IMR-90 (cell line): Measurements from ENCODE around the gene ZNF606. TPM values are rescaled to one million over a fixed set of nuclear protein-coding genes. Genes with fewer than 3 reads are reported as not detected.

Experiments
- ATAC-seq: fragments of 200-7000 bp; cut with Tn5 transposase; 2 replicates; pipeline ENCODE4 v1.9.1; 2020; ENCODE audit warnings: low read depth, mild to moderate bottlenecking, moderate library complexity
- BruUV-seq: library from RNA; stranded (reverse); fragments of 400-500 nt; replicated peaks from 2 replicates; lab custom pipeline; 2021; lab: Mats Ljungman, UMichigan
- CTCF ChIA-PET: fragments of 300-600 bp; formaldehyde crosslinking; extraction: SDS; loops from one replicate; lab custom pipeline; 2021; ENCODE audit warnings: antibody characterized with exemption; lab: Yijun Ruan, JAX
- POLR2A ChIA-PET: fragments of 300-600 bp; sonication (Branson Sonifier 250); formaldehyde crosslinking; loops from one replicate; lab custom pipeline; 2022; ENCODE audit warnings: antibody characterized with exemption; ENCODE audit not compliant: unreplicated experiment; lab: Charles Lee
- DNase-seq: peaks from one replicate; pipeline ENCODE4 v3.0.0; 2013
- H2AFZ ChIP-seq: replicated peaks from 2 replicates; pipeline ENCODE3; 2013; ENCODE audit warnings: low read length, mild to moderate bottlenecking; ENCODE audit not compliant: poor library complexity
- H2AK5ac ChIP-seq: 2 replicates; pipeline ENCODE4 v1.6.1; 2013; ENCODE audit warnings: low read depth, low read length, inconsistent platforms
- H2AK9ac ChIP-seq: replicated peaks from 2 replicates; pipeline ENCODE3; 2013; ENCODE audit warnings: mild to moderate bottlenecking, low read depth, low read length, moderate library complexity; ENCODE audit not compliant: poor library complexity
- H2BK120ac ChIP-seq: 2 replicates; pipeline ENCODE4 v1.6.1; 2013; ENCODE audit warnings: low read depth, low read length, inconsistent platforms
- H2BK15ac ChIP-seq: 3 replicates; pipeline ENCODE4 v1.6.1; 2013; ENCODE audit warnings: low read depth, low read length, inconsistent platforms
- H2BK20ac ChIP-seq: 2 replicates; pipeline ENCODE4 v1.6.1; 2013; ENCODE audit warnings: low read depth, mild to moderate bottlenecking, inconsistent platforms, low read length, moderate library complexity
- H2BK5ac ChIP-seq: 2 replicates; pipeline ENCODE4 v1.6.1; 2013; ENCODE audit warnings: mild to moderate bottlenecking, low read depth, low read length, inconsistent platforms; ENCODE audit not compliant: poor library complexity, severe bottlenecking
- H3K14ac ChIP-seq: replicated peaks from 2 replicates; pipeline ENCODE4 v1.6.1; 2013; ENCODE audit warnings: low read depth, low read length, inconsistent platforms
- H3K18ac ChIP-seq: 2 replicates; pipeline ENCODE4 v1.6.1; 2013; ENCODE audit warnings: low read depth, low read length, control low read depth
- H3K23ac ChIP-seq: 2 replicates; pipeline ENCODE4 v1.6.1; 2013; ENCODE audit warnings: low read depth, low read length, inconsistent platforms
- H3K27ac ChIP-seq: 2 replicates; pipeline ENCODE4 v1.5.1; 2013; ENCODE audit warnings: mild to moderate bottlenecking, control low read depth, low read length; ENCODE audit not compliant: insufficient read depth
- H3K27me3 ChIP-seq: 2 replicates; pipeline ENCODE4 v1.6.1; 2013; ENCODE audit warnings: low read length; ENCODE audit not compliant: control insufficient read depth, insufficient read depth
- H3K36me3 ChIP-seq: 2 replicates; pipeline ENCODE4 v1.6.1; 2013; ENCODE audit warnings: low read length, mixed read lengths; ENCODE audit not compliant: control insufficient read depth, insufficient read depth
- H3K4ac ChIP-seq: 2 replicates; pipeline ENCODE4 v1.6.1; 2013; ENCODE audit warnings: low read depth, low read length, inconsistent platforms
- H3K4me1 ChIP-seq: 2 replicates; pipeline ENCODE4 v1.6.1; 2013; ENCODE audit warnings: low read length, mixed read lengths; ENCODE audit not compliant: control insufficient read depth, insufficient read depth
- H3K4me2 ChIP-seq: 2 replicates; pipeline ENCODE4 v1.6.1; 2013; ENCODE audit warnings: low read depth, mild to moderate bottlenecking, control low read depth, low read length, moderate library complexity
- H3K4me3 ChIP-seq: 2 replicates; pipeline ENCODE4 v1.5.1; 2013; ENCODE audit warnings: low read depth, mild to moderate bottlenecking, control low read depth, low read length, moderate library complexity; ENCODE audit not compliant: insufficient read depth
- H3K56ac ChIP-seq: 2 replicates; pipeline ENCODE4 v1.6.1; 2013; ENCODE audit warnings: low read length, inconsistent platforms; ENCODE audit not compliant: insufficient read depth; ENCODE audit errors: extremely low read depth
- H3K79me1 ChIP-seq, 2 experiments: 2 replicates each; pipeline ENCODE4 v1.6.1; 2013; ENCODE audit warnings: low read length in 2 of 2, inconsistent platforms in 1 of 2, low read depth in 1 of 2
- H3K9ac ChIP-seq: 2 replicates; pipeline ENCODE4 v1.6.1; 2013; ENCODE audit warnings: low read depth, low read length, control low read depth
- H3K9me1 ChIP-seq: 2 replicates; pipeline ENCODE4 v1.6.1; 2013; ENCODE audit warnings: low read length, inconsistent platforms; ENCODE audit not compliant: insufficient read depth
- H3K9me3 ChIP-seq: 2 replicates; pipeline ENCODE4 v1.6.1; 2013; ENCODE audit warnings: low read length; ENCODE audit not compliant: control insufficient read depth, insufficient read depth
- H4K20me1 ChIP-seq: 2 replicates; pipeline ENCODE4 v1.6.1; 2013; ENCODE audit warnings: low read length, inconsistent platforms; ENCODE audit not compliant: insufficient read depth
- H4K5ac ChIP-seq: 2 replicates; pipeline ENCODE4 v1.6.1; 2013; ENCODE audit warnings: mild to moderate bottlenecking, low read depth, low read length, control low read depth
- H4K8ac ChIP-seq, 2 experiments: 2 replicates each; pipeline ENCODE4 v1.6.1; 2013; ENCODE audit warnings: low read depth in 2 of 2, low read length in 2 of 2, control low read depth in 1 of 2, inconsistent platforms in 1 of 2
- H4K91ac ChIP-seq: 2 replicates; pipeline ENCODE4 v1.6.1; 2013; ENCODE audit warnings: low read depth, low read length, inconsistent platforms; ENCODE audit not compliant: insufficient read depth
- BHLHE40 ChIP-seq: fragments of 150-350 bp; IDR thresholded peaks from 2 replicates; pipeline ENCODE4 v1.6.1; 2016; ENCODE audit warnings: mild to moderate bottlenecking, low read depth, low read length
- CEBPB ChIP-seq: IDR thresholded peaks from 2 replicates; pipeline ENCODE4 v1.6.1; 2012; ENCODE audit warnings: low read depth, low read length, improper control_type of control experiment
- CHD1 ChIP-seq: IDR thresholded peaks from 2 replicates; pipeline ENCODE4 v1.6.1; 2012; ENCODE audit warnings: low read depth, low read length, improper control_type of control experiment
- CTCF ChIP-seq: conservative IDR thresholded peaks from 2 replicates; pipeline ENCODE4 v1.5.1; 2012; ENCODE audit warnings: mild to moderate bottlenecking, low read depth, low read length, improper control_type of control experiment
- ELK1 ChIP-seq: fragments of 150-350 bp; IDR thresholded peaks from 2 replicates; pipeline ENCODE4 v1.6.1; 2016; ENCODE audit warnings: low read depth, mild to moderate bottlenecking, low read length, moderate library complexity, borderline replicate concordance
- FOS ChIP-seq: fragments of 150-350 bp; IDR thresholded peaks from 2 replicates; pipeline ENCODE4 v1.6.1; 2016; ENCODE audit warnings: low read depth, low read length
- MAFK ChIP-seq: IDR thresholded peaks from 2 replicates; pipeline ENCODE4 v1.6.1; 2012; ENCODE audit warnings: low read depth, low read length, improper control_type of control experiment
- MAZ ChIP-seq: IDR thresholded peaks from 2 replicates; pipeline ENCODE4 v1.6.1; 2012; ENCODE audit warnings: low read depth, mild to moderate bottlenecking, low read length, improper control_type of control experiment, moderate library complexity, borderline replicate concordance
- MXI1 ChIP-seq: IDR thresholded peaks from 2 replicates; pipeline ENCODE4 v1.6.1; 2012; ENCODE audit warnings: low read depth, mild to moderate bottlenecking, low read length, moderate library complexity, borderline replicate concordance
- NFE2L2 ChIP-seq: fragments of 150-350 bp; IDR thresholded peaks from 2 replicates; pipeline ENCODE4 v1.6.1; 2016; ENCODE audit warnings: low read depth, mild to moderate bottlenecking, low read length
- POLR2A ChIP-seq: IDR thresholded peaks from 2 replicates; pipeline ENCODE4 v1.6.1; 2012; ENCODE audit warnings: mild to moderate bottlenecking, low read depth, low read length
- RFX5 ChIP-seq: IDR thresholded peaks from 2 replicates; pipeline ENCODE4 v1.8.0; 2012; ENCODE audit warnings: low read depth, mild to moderate bottlenecking, low read length, moderate library complexity
- SMC3 ChIP-seq: fragments of 150-350 bp; IDR thresholded peaks from 2 replicates; pipeline ENCODE4 v1.6.1; 2016; ENCODE audit warnings: low read depth, mild to moderate bottlenecking, antibody characterized with exemption, low read length, moderate library complexity
- USF2 ChIP-seq: fragments of 150-350 bp; IDR thresholded peaks from 2 replicates; pipeline ENCODE4 v1.6.1; 2017; ENCODE audit warnings: mild to moderate bottlenecking, antibody characterized with exemption, low read length, low read depth
- WGBS, 2 experiments: methylation state at CpG; one replicate each; pipeline versions ENCODE4 v1.1.5 to v1.1.7; 2013; ENCODE audit warnings: missing lambda C conversion rate in 2 of 2; ENCODE audit not compliant: insufficient read length in 1 of 2; ENCODE audit errors: extremely low coverage in 2 of 2; 5-methylcytosine and 5-hydroxymethylcytosine counted together
- dilution Hi-C: fragments of 300-500 bp; cut with HindIII; formaldehyde crosslinking; loops from one replicate; pipeline ENCODE4 v1.14.3; 2018; ENCODE audit warnings: low sequenced_read_pairs; ENCODE audit not compliant: unreplicated experiment
- in situ Hi-C: fragments of 300-500 bp; cut with MboI; formaldehyde crosslinking; loops from 3 replicates; pipeline ENCODE4 v1.14.3; 2019; ENCODE audit warnings: low sequenced_read_pairs, inconsistent platforms, mixed read lengths
- intact Hi-C: fragments of 100-400 bp; cut with micrococcal nuclease; formaldehyde crosslinking; loops from 2 replicates; pipeline ENCODE4 v1.10.0; 2022
- polyA plus RNA-seq, 3 experiments: library from polyadenylated mRNA; depleted of rRNA; stranded (reverse); fragments of >200 nt; gene quantifications; 2 replicates each; pipeline ENCODE4 v1.2.3, GENCODE V29; 2012; ENCODE audit warnings: low replicate concordance in 1 of 3
- total RNA-seq: library from RNA; depleted of rRNA; stranded (reverse); fragments of >200 nt; gene quantifications from 2 replicates; pipeline ENCODE4 v1.2.3, GENCODE V29; 2012

Gene ZNF606
- total and polyA plus RNA-seq, 2 of the 4 experiments (the other 2 are of a cell fraction) = 4.3 to 9.0 TPM

GRCh38 chr19:57978586-57979289, 23.9 kb downstream of the ZNF606 start:
- dilution Hi-C loops = no loop called here
- peaks cover 51% of the 10 kb centered on the region for H3K36me3 ChIP-seq
- no peak overlapping the region for H2BK15ac ChIP-seq
- H3K27ac ChIP-seq = no peak overlapping the region
- BruUV-seq = no TSS peak
- H3K56ac ChIP-seq = no peak overlapping the region
- in situ Hi-C loops = no loop called here
- H2BK120ac ChIP-seq = no peak overlapping the region
- no peak overlapping the region for H4K5ac ChIP-seq
- no peak overlapping the region for H3K14ac ChIP-seq
- no peak for TF ChIP-seq CTCF
- no peak for TF ChIP-seq ELK1
- no peak for TF ChIP-seq SMC3
- TF ChIP-seq USF2 = no peak
- no peak for TF ChIP-seq RFX5
- no peak for TF ChIP-seq MAZ
- TF ChIP-seq CEBPB = no peak
- TF ChIP-seq FOS = no peak
- TF ChIP-seq BHLHE40 = no peak
- TF ChIP-seq MAFK = no peak
- no peak for TF ChIP-seq NFE2L2
- TF ChIP-seq CHD1 = no peak
- TF ChIP-seq MXI1 = no peak
- no peak for TF ChIP-seq POLR2A
- no peak overlapping the region for H3K4ac ChIP-seq
- ATAC-seq (no peak), DNase-seq (no peak)
- POLR2A ChIA-PET = no interaction called here
- H4K20me1 ChIP-seq = no peaks in the 10 kb centered on the region
- H3K4me3 ChIP-seq = no peak overlapping the region
- no peak overlapping the region for H2BK20ac ChIP-seq
- H4K8ac ChIP-seq = no peak overlapping the region
- H3K27me3 ChIP-seq = no peaks in the 10 kb centered on the region
- no peak overlapping the region for H3K23ac ChIP-seq
- WGBS, 2 experiments = no CpG with 5 or more reads among the region's 3 CpGs
- H3K79me1 ChIP-seq = no peaks in the 10 kb centered on the region
- H2AFZ ChIP-seq = no peak overlapping the region
- intact Hi-C loops = no loop called here
- no peak overlapping the region for H3K18ac ChIP-seq
- no peak overlapping the region for H2AK5ac ChIP-seq
- H4K91ac ChIP-seq = no peak overlapping the region
- H3K9me1 ChIP-seq = no peaks in the 10 kb centered on the region
- CTCF ChIA-PET = no interaction called here
- no peak overlapping the region for H3K4me2 ChIP-seq
- H2AK9ac ChIP-seq = no peak overlapping the region
- H2BK5ac ChIP-seq = no peak overlapping the region
- H3K4me1 ChIP-seq = no peaks in the 10 kb centered on the region
- peaks cover 94% of the 10 kb centered on the region for H3K9me3 ChIP-seq
- no peak overlapping the region for H3K9ac ChIP-seq
